Dermis microvascular lymphatic vessel endothelial cell (primary cell): ENCODE results near the gene ASTN1. TPM values are rescaled to one million over a fixed set of nuclear protein-coding genes. Genes with fewer than 3 reads are reported as not detected.

Experiments
- DNase-seq, 2 donors: peaks; one replicate each; pipeline versions ENCODE4 v3.0.0 to v3.0.0-alpha.2; 2010; ENCODE audit warnings: low read depth in 2 of 2
- total RNA-seq: library from RNA; depleted of rRNA; stranded (reverse); fragments of >200 nt; gene quantifications from 2 replicates; pipeline ENCODE4 v1.2.1, GENCODE V29; 2014

The ASTN1 gene
- total RNA-seq, 1 donor from 2014 or later: not detected

DNA sequence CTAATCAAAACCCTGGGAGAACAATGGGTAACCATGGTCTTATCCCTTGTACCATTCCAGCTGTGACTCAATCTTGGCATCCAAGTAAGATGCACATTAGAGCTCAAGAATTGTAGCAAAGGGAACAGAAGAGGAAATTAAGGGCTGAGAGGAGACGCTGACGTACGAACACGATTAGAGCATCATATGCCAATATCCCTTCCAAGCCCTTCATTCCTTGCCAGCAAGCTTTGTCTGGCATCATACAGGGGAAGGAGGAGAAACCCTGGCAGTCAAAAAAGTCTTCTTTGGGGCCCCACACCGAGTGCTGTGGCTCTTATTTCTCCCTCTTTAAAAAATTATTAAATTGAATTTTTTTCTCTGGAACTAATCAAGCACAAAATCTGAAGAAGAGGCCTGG is 120.9 kb downstream of the ASTN1 start:
- no peak for DNase-seq

GRCh38 chr1:177035586-177035985 is 128.9 kb downstream of the ASTN1 start:
- DNase-seq: no peak

DNA sequence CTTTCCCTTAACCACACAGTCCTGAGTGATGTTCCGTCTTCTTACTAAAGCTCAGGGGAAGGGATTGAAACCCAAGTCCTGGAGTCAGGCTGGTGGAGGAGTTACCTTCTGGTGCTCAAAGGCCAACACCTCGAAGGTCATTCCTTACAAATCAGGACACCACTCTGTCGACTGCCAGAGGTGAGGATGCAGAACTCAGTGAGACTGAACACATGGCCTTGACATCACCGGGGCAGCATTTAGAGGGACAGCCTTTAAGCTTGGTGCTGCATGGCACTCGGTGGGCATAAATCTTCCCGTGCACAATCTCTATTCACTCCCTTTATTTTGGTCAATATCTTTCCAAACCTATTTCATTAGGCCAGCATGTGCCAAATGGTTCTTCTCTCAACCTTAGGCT is 130.9 kb downstream of the ASTN1 start:
- no peak for DNase-seq

DNA sequence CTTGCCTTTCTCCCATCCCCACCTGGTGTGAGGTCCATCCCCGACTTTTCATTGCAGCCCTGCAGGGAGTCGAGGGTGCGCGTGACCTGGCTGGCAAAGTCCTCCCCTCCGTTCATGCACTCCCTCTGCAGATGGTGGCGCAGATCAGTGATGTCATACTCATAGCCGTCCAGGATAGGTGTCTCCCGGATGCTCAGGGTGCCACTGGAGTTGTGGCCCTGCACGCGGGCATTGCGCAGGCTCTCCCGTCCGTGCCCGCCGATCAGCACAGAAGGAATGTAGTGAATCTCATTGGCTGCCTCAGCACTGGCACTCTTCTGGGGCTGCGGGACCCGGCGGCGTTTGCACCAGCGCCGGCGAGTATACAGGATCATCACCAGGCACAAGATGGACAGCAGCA is 132.1 kb downstream of the ASTN1 start:
- DNase-seq: no peak

- DNase-seq: no peak
These were observed 139.9 kb downstream of the ASTN1 start for GRCh38 chr1:177024623-177025022.

DNA sequence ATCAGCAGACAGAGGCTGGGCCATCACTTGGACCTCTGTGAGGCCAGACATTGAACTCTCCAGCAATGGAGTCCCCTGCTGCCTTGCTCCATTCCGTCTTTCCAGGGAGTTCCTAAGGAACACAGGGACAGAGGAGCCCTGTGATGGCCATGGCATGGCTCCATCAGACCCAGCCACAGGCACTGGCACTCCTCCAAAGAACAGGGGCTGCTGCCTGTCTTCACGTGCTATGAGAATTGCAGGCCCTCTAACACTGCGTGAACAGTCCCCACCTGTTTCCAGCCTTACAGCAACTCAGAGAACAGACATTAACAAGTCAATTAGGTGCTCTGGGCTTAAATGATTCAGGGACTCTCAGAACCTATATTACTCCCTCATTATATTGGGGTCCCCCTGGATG is 140.8 kb downstream of the ASTN1 start:
- DNase-seq: no peak

GRCh38 chr1:177023249-177023648 is 141.3 kb downstream of the ASTN1 start:
- DNase-seq: no peak

- no peak for DNase-seq
These were observed 142.8 kb downstream of the ASTN1 start for GRCh38 chr1:177021687-177022086.

DNA sequence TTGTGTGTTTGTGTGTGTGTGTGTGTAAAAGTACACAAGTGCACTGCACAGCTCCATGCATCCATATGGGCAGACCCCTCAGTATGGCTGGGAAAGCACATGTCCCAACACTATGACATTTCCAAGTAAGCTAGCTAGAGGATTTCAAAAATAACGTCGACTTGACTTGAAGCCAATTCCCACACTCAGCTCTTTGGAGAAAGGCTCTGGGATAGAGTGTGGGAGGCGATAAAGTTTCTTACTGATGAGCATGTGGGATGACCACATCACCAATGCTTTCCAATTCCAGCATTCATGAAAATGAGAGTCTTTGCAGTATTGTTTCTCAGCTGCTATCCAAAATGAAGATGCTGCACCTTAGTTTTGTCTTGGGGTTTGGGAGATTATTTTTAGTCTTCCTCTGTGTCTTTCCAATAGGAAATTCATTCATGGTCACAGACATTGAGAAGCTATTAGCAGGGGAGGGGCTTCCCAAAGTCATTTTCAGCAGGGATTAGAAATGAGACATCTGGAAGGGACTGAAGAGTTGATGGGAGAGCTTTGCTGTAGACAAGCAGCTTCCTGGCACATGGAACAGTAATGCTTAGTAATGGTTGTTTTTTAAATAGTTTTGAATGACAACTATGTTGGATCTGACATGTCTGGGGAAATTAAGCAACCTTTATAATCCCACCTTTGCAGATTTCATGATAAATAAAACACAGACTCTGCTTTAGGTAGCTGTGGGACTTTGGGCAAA is 143.5 kb downstream of the ASTN1 start:
- no peak for DNase-seq

DNA sequence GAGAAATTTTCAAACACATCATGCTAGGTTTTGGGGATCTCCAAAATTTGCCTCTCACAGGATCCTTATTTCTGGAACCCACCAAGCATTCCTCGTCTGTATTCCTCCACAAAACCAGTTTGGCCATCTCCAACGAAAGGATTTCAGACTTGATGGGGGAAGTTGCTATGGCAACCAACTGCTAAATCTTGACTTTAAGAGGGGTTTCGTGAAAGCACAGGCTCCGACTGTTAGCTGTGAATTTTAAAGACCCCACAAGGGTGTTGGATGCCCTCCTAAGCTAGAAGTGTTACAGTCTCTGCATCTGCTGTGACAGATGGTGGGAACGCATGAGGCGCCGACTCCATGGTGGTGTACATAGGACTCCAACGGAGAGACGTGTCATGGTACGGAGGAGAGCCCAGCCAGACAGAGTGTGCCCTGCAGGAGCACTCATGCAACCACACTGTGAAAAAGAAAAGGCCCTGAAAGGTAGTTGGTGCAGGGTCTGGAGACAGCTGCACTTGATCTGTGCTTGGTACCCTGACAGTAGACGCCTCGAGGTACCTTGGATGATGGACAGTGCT is 147.1 kb downstream of the ASTN1 start:
- DNase-seq: no peak

DNA sequence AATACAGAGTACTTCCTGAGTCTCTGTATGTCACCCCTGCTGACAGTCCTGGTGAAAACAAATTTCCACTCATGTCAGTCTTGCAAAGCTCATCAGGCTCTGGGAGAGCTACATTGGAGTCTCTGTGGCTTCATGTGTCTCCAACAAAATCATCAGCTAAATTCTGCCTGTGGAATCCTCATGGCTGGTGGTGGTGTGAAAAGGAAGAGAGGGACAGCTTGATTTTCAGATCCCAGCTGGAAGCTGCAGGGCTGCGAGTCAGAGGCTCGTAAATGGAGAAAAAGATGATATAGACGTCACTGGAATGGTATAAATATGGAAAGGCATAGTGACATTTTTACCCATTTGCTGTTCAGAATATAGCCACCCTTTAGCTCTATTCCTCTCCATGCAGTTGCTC is 150.2 kb downstream of the ASTN1 start:
- DNase-seq: no peak

DNA sequence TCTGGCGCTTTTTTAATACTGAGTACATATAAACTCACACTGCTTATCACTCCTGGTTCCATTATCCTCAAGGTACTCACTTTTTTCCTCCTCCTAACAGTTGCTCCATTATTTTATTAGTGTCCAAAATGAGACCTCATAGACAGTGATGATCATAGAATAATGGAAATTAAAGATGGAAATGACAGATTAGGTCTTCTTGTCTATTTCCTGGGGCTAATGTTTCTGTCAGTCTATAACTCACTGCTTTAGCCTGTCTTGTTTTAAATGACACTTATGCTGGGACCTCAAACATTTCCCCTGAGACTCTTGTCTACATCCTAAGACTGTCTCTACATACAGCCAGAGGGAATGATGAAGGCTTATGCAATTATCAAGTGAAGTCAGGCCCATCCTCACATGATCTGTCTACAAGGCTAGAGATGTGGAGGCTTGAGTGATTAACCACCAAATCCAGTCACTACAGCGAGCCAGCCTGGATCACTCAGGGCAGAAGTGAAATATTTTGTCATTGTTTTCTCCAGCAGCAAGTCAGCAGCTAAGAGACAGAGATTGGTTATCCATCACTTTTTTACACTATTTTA is 152.1 kb downstream of the ASTN1 start:
- DNase-seq: no peak

GRCh38 chr1:177011508-177011907 is 153.0 kb downstream of the ASTN1 start:
- DNase-seq: no peak

DNA sequence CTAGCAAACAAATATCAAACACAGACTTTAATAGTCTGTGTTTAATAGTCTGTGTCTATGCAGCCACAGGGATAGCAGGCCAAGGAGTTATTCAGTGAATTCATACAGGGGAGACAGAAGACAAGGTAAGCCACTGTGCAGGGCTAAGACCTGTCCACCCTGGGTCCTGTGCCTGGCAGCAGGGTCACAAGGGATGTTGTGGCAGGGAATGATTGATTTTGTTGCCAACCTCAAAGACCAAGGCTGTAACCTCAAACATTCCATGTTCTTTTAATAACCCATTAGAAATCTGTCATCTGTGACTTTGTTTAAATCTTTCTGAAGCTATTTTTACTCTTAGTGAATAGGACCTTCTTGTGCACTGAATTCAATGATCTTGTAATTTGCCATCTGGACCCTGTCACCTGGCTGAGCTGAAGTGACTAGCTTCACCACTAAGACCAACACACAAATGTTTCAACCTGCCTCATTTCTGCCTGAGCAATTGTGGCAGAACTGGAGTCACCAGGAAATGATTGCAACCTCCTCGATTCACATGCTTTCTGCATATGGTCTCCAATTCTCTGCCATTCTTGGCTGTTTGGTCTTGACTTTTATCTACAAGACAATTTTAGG is 154.2 kb downstream of the ASTN1 start:
- no peak for DNase-seq

GRCh38 chr1:177008653-177009052 is 155.9 kb downstream of the ASTN1 start:
- DNase-seq: no peak

DNA sequence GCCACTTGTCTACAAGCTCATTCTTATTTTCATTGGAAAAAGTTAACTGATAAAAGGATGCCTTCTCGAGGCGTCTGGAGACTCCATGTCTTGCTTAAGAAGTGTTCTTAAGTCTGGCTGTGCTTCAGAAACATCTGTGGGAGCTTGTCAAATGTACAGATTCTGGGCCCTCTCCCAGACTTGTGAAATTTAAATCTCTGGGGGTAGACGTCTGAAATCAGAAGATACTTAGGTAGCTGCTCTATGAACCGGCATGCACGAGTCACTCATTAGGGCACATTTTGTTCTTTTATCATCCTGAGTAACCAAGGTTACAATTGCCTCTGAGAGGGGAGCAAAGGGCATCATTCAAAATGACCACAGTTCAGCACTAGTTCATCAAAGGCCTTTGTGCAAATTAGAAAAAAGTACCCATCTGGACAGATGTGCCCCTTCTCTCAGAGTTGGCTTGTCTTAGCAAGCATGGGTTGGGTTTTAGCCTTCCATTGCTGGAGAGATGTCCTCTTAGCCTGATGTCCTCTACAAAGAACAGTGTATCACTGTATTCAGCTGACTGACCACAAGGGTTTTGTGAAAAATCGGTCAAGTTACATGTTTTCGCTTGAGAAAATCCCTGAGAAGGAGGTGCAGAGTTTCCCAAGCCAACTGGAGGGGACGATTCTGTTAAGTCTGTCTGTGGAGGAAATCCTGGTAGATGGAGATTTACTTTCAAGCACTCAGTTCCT is 156.9 kb downstream of the ASTN1 start:
- DNase-seq: no peak

DNA sequence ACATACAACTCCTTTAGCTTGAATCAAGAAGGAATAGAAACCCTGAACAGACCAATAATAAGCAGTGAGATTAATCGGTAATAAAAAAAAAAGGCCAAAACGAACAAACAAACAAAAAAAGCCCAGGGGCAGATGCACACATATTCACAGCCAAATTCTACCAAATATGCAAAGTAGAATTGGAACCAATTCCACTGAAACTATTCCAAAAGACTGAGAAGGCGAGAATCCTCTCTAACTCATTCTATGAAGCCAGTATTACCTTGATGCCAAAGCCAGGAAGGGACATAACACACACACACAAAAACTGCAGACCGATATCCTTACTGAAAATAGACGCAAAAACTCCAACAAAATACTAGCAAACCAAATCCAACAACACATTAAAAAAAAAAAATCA is 161.6 kb downstream of the ASTN1 start:
- DNase-seq: no peak

- DNase-seq: no peak
These were observed 163.0 kb downstream of the ASTN1 start for GRCh38 chr1:177001556-177001955.

- no peak for DNase-seq
These were observed 166.2 kb downstream of the ASTN1 start for GRCh38 chr1:176998183-176998795.

DNA sequence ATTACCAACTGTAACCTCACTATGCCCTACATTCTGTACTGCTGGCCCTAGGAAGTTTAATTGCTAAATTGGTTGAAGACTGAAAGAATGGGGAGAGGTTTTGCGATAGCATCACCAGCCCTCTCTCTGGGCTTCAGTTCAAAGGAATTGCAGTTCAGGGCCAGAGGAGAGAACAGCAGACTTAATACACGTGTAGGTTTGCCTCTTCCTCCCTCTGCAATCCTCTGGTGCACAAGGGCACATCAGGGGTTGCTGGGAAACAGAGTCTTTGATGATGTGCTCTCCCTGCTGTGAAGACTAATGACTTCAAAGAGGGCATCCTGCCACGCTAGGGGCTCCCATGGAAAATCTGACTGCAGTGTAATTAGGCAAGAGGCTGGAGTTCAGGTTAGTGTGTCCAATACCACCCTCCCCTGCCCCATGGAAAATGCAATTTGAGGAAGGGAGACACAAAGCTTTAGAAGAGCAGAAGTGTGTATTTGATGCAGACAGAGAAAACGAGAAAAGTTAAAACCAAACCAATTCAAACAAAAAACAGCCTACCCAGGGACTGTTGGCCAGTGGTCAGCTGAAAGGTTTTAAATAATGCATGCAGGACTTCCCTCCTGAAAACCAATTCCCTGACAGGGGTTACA is 167.9 kb downstream of the ASTN1 start:
- no peak for DNase-seq

- no peak for DNase-seq
These were observed 169.4 kb downstream of the ASTN1 start for GRCh38 chr1:176994931-176995596.
